D341Med (cell line): ENCODE measurements around the gene AVPR2.

Experiments used
- DNase-seq: peaks from one replicate; pipeline ENCODE4 v3.0.0; 2012; ENCODE audit warnings: low spot score

Gene AVPR2

GRCh38 chrX:153871451-153871850, 33.0 kb upstream of the AVPR2 start:
- no peak for DNase-seq

- DNase-seq, result no peak
These were observed 32.3 kb upstream of the AVPR2 start for GRCh38 chrX:153871946-153872878.

DNA sequence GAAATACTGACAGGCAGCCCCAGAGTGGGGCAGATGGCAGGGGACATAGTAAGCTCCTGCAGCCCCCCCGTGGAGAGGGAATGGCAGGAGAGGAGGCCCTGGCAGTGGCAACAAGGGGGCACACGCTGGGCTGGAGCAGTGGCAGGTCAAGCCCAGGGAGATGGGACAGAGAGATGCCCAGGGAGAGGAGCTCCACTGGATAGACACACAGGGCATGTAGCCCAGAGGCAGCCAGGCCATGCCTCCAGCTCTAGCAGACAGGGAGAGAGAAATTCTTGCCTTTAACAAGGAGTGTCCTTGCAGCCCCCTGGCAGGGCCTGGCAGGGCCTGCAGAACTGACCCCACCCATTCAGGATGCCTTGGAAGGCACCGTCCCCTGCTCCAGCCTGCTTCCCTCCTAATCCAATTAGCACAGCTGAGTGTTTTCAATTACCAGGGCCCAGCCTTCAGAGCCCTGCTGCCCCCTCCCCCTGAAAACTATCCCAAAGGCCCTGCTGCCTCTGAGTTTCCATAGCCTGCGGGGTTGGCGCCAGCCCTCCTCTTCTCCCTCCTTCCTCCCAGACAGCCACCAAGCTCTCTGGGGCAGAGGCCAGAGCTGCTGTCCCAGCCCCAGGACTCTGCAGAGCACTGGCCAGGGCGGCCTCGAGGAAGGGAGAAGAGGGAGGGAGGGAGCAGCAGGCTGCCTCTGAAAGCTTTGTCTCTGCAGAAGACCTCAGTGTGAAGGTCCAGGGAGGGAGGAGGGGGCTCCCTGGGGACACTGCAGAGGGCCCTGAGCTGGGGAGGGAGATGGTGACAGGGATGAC, 31.0 kb upstream of the AVPR2 start:
- DNase-seq, result peak; percentile 53

DNA sequence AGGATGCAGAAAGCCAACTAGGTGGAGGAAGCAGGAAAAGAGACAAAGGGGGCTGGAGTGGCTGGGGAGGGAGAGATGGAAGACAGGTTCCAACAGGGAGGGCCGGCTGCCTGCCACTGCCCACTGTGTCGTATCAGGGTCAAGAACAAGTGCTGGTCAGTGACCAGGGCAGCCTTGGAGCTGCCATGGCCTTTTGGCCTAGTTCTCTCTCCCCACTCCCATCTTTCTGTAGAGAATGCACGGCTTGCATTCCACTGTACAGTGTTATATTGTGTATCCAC, 30.4 kb upstream of the AVPR2 start:
- DNase-seq, result no peak

GRCh38 chrX:153874366-153875125, 29.9 kb upstream of the AVPR2 start:
- DNase-seq, result no peak

DNA sequence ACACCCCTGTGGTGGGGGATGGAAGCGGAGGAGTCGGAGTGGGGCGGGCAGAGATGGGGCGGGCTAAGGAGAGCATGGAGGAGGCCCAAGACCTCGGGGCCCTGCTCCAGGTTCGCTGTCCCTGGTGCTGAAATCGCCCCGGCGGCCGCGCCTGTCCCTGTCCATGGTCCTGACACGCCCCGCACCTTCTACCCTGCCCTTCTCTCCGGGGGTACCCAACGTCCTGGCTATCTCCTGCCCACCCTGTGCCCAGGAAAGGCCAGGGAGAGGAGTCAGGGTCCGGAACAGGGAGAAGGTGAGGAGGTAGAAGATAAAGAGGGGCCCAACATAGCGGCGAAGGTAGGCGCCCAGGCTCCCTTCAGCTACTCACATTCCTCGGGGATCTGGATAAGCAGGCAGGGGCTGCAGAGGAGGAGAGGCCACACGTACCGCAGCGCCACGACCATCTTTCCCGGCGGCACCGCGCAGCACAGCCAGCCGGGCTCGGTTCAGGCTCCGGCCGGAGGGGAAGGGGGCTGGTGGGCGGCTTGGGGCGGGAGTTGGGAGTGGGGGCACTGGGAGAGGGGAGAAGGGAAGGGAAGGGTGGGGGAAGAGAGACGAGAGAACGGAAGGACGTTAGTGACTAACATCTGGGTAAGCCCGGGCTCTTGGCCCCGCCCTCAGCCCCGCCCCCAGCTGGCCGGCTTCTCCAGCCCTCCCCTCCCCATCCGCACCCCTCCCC, 28.9 kb upstream of the AVPR2 start:
- no peak for DNase-seq

GRCh38 chrX:153876112-153876491, 28.4 kb upstream of the AVPR2 start:
- DNase-seq, result no peak

GRCh38 chrX:153877571-153878261, 26.8 kb upstream of the AVPR2 start:
- DNase-seq, result no peak

DNA sequence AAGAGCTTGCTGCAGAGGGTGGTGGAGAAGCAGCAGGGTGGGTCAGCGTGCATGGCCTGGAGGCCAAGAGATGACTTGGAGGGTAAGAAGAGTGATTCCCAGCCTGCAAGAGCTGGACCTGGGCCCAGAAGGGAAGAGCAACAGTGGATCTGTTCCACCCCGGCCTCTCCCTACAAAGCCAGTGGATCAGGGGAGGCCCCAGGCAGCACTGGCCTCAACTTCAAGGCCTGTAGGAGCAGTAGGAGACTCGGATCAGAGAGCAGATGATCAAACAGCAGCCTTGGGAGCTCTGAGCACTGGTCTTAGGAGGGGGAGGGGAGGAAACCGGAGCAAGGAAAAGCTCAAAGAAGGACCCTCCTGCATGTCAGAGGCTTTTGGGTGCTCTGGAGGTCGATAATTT, 26.1 kb upstream of the AVPR2 start:
- no peak for DNase-seq

- DNase-seq, result no peak
These were observed 25.4 kb upstream of the AVPR2 start for GRCh38 chrX:153878969-153879653.

DNA sequence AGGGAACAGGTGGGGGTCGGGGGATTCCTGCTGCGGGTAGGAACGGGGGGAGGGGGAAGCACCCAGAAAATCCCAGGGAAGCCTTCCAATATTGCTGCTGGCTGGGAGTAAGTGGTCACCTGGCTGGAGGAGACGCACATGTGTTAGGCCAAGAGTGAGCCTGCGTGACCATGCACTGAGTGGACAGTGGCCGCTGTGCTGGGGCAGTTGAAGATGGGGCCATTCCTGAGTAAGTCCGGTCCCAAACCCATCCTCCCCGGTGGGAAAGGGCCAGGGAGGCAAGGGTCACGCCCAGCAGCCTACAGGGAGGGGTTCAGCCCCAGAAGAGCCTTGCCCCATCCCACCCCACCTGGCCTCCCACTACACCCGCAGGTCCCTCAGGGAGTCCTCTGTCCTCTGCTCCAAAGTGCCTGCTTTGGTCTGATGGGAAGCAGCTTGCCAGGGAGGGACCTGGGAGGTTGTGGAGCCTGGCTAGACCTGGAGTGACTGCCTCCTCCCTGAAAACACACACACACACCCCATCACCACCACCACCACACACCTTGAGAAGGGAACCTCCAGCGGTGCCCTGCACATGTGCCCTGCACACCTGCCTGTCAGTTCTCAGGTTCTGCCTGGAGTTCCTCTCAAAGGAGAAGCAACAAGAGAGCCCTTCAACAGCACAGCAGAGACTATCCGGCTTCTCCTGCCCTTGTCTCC, 24.6 kb upstream of the AVPR2 start:
- DNase-seq, result no peak

DNA sequence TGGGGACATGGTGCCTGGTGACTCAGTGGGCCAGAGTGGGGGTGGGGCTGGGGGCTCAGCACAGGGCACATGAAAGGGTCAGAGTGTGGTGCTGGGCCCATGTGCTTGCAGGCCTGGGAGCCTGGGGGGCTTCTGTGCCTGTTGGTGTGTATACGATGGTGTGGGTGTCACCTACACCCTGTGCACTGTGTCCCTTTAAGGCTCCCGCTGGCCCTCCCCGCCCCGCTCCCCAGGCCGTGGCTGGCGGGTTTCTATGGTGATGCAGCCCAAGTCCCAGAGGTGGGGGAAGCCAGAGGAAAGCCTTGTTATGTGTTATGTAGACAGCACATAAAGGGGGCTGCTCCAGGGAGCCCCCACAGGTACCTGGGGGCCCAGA, 24.0 kb upstream of the AVPR2 start:
- no peak for DNase-seq

GRCh38 chrX:153881281-153881680, 23.2 kb upstream of the AVPR2 start:
- no peak for DNase-seq

- no peak for DNase-seq
These were observed 22.4 kb upstream of the AVPR2 start for GRCh38 chrX:153882086-153882498.

GRCh38 chrX:153882557-153882956, 21.9 kb upstream of the AVPR2 start:
- DNase-seq, result no peak

DNA sequence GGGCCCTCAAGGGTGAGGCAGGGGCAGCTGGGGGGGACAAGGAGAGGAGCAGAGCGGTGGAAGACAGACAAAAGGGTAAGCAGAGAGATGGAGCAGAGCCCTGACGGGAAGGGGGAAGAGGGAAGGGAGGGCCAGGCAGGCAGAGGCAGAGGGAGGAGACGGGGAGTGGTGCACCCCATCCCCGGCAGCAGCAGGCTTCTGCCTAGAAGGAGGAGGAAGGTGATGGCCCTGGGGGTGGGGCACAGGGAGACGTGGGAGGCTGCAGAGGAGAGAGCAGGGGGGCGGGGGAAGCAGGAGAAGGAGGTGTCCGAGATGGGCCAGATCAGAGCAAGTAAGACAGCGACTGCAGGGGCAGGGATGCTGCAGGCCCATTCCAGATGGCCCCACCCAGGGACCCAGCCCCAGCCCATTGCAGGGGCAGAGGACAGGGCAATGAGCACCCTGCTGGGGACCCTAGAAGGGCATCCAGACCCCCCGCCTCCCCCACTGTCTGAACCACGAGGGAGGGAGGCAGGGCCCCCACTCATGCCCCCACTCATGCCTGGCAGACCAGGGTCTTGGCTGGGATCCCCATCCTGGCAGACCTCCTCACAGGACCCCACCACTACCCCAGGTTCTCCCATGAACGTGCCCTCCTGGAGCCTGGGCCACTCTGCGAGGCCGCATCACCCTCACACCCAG, 21.2 kb upstream of the AVPR2 start:
- no peak for DNase-seq

DNA sequence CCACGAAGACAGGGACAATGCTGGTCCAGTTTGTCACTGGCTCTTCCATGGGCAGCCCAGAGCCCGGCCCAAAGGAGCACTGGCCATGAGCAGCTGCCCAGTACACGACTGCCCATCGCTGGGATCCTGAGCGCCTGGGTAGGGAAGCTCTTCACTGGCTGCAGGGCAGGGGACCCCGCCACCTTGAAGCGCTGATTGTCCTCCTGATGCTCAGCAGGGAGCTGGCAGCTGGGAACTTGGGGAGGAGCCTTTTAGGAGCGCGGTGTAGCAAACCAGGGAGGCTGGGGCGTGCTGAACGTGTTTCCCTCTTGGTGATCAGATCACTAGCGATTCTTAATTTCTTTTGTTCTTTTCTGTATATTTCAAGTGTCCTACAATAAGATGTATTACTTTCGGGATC, 20.3 kb upstream of the AVPR2 start:
- no peak for DNase-seq

DNA sequence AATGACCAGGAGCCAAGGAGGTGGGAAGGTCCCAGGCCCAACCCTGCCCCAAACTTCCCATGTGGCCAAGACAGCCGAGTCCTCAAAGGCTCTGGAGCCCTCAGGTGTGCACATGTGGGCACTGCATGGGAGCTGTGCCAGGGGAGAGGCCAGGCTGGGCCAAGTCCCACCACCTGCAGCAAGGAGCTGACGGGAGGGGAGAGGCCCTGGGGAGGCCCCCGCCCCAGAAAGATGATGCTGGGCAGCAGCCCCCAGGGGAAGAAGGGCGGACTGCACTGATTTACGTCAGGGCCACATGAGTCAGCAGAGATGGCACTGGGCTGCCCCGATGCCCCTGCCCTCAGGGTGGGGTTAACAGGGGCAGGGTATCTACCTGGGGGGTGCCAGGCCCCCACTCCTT, 19.9 kb upstream of the AVPR2 start:
- DNase-seq, result peak; percentile 56

GRCh38 chrX:153885208-153885787, 19.2 kb upstream of the AVPR2 start:
- peak; percentile 60 for DNase-seq
